Loucy (cell line): Measurements from ENCODE around the gene IL36A.

Experiments used
- H2AFZ ChIP-seq: fragments of 200-600 bp; sonication (generic); 2 replicates; pipeline ENCODE4 v1.6.0; 2016; ENCODE audit warnings: antibody characterized with exemption, mild to moderate bottlenecking, low read length, moderate library complexity
- H3F3A ChIP-seq: fragments of 200-600 bp; 2 replicates; pipeline ENCODE4 v1.6.0; 2016; ENCODE audit warnings: antibody characterized with exemption, low read depth, mild to moderate bottlenecking
- H3K27me3 ChIP-seq: fragments of 200-600 bp; sonication (generic); 2 replicates; pipeline ENCODE4 v1.6.1; 2014; ENCODE audit warnings: low read length, mild to moderate bottlenecking; ENCODE audit not compliant: insufficient read depth, poor library complexity, severe bottlenecking
- H3K36me3 ChIP-seq: fragments of 200-600 bp; sonication (generic); 2 replicates; pipeline ENCODE4 v1.6.1; 2016; ENCODE audit warnings: low read length; ENCODE audit not compliant: insufficient read depth
- H3K4me1 ChIP-seq: fragments of 200-600 bp; sonication (generic); 2 replicates; pipeline ENCODE4 v1.5.1; 2014; ENCODE audit warnings: low read length, mild to moderate bottlenecking; ENCODE audit not compliant: insufficient read depth, poor library complexity, severe bottlenecking
- H3K4me2 ChIP-seq: fragments of 200-600 bp; sonication (generic); 2 replicates; pipeline ENCODE4 v1.6.0; 2014; ENCODE audit warnings: antibody characterized with exemption, low read length, low read depth, mild to moderate bottlenecking; ENCODE audit not compliant: poor library complexity, severe bottlenecking
- H3K4me3 ChIP-seq: fragments of 200-600 bp; sonication (generic); 2 replicates; pipeline ENCODE4 v1.5.1; 2014; ENCODE audit warnings: low read length, mild to moderate bottlenecking, mixed read lengths; ENCODE audit not compliant: poor library complexity, severe bottlenecking
- H3K79me2 ChIP-seq: fragments of 200-600 bp; sonication (generic); 2 replicates; pipeline ENCODE4 v1.6.1; 2014; ENCODE audit warnings: low read length; ENCODE audit not compliant: insufficient read depth
- H3K9ac ChIP-seq: fragments of 200-600 bp; sonication (generic); 2 replicates; pipeline ENCODE4 v1.6.0; 2014; ENCODE audit warnings: mild to moderate bottlenecking, low read depth, low read length, moderate library complexity; ENCODE audit not compliant: poor library complexity, severe bottlenecking
- H3K9me2 ChIP-seq: fragments of 200-600 bp; sonication (generic); replicated peaks from 2 replicates; pipeline ENCODE4 v1.6.1; 2016; ENCODE audit warnings: low read depth, low read length, mixed read lengths
- H3K9me3 ChIP-seq: fragments of 200-600 bp; sonication (generic); 2 replicates; pipeline ENCODE4 v1.6.1; 2014; ENCODE audit warnings: mild to moderate bottlenecking, antibody characterized with exemption, low read length, low read depth; ENCODE audit not compliant: insufficient read depth
- H4K20me1 ChIP-seq: fragments of 200-600 bp; sonication (generic); 2 replicates; pipeline ENCODE4 v1.6.0; 2014; ENCODE audit warnings: antibody characterized with exemption, low read length, mild to moderate bottlenecking; ENCODE audit not compliant: insufficient read depth, poor library complexity, severe bottlenecking
- EZH2phosphoT487 ChIP-seq: fragments of 200-600 bp; IDR thresholded peaks from 2 replicates; pipeline ENCODE4 v1.6.1; 2018; ENCODE audit warnings: antibody characterized with exemption, mild to moderate bottlenecking, moderate library complexity, borderline replicate concordance
- TF ChIP-seq, protein P1 (sequence below): fragments of 200-600 bp; sonication (generic); conservative IDR thresholded peaks from 2 replicates; pipeline ENCODE4 v1.5.1; 2014; ENCODE audit warnings: mild to moderate bottlenecking, antibody characterized with exemption, low read length

Gene IL36A

DNA sequence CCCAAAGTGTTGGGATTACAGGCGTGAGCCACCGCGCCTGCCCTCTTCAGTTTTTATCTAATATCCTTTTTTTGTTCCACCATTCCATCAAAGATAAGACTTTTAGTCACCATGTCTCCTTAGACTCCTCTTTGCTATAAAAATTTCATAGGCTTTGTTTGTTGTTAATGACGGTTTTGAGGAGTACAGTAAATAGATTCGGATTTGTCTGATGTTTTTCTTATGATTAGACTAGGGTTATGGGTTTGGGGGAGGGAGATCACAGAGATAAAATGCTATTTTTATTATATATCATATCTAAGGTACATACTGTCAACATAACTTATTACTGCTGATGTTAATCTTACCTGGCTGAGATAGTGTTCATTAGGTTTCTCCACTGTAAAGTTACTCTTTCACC is 41.2 kb downstream of the IL36A start:
- Histone ChIP-seq H3F3A (no peaks in the 10 kb centered on the region), H3K36me3 (no peaks in the 10 kb centered on the region), H3K9me2 (no peaks in the 10 kb centered on the region), H3K4me3 (no peak overlapping the region), H3K4me2 (no peak overlapping the region), H4K20me1 (no peaks in the 10 kb centered on the region), H3K4me1 (no peaks in the 10 kb centered on the region), H3K79me2 (no peaks in the 10 kb centered on the region), H3K9me3 (no peaks in the 10 kb centered on the region), H3K27me3 (no peaks in the 10 kb centered on the region), H3K9ac (no peak overlapping the region), H2AFZ (no peak overlapping the region)
- TF ChIP-seq EZH2phosphoT487: no peak
- TF ChIP-seq, protein P1, sequence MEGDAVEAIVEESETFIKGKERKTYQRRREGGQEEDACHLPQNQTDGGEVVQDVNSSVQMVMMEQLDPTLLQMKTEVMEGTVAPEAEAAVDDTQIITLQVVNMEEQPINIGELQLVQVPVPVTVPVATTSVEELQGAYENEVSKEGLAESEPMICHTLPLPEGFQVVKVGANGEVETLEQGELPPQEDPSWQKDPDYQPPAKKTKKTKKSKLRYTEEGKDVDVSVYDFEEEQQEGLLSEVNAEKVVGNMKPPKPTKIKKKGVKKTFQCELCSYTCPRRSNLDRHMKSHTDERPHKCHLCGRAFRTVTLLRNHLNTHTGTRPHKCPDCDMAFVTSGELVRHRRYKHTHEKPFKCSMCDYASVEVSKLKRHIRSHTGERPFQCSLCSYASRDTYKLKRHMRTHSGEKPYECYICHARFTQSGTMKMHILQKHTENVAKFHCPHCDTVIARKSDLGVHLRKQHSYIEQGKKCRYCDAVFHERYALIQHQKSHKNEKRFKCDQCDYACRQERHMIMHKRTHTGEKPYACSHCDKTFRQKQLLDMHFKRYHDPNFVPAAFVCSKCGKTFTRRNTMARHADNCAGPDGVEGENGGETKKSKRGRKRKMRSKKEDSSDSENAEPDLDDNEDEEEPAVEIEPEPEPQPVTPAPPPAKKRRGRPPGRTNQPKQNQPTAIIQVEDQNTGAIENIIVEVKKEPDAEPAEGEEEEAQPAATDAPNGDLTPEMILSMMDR: no peak

DNA sequence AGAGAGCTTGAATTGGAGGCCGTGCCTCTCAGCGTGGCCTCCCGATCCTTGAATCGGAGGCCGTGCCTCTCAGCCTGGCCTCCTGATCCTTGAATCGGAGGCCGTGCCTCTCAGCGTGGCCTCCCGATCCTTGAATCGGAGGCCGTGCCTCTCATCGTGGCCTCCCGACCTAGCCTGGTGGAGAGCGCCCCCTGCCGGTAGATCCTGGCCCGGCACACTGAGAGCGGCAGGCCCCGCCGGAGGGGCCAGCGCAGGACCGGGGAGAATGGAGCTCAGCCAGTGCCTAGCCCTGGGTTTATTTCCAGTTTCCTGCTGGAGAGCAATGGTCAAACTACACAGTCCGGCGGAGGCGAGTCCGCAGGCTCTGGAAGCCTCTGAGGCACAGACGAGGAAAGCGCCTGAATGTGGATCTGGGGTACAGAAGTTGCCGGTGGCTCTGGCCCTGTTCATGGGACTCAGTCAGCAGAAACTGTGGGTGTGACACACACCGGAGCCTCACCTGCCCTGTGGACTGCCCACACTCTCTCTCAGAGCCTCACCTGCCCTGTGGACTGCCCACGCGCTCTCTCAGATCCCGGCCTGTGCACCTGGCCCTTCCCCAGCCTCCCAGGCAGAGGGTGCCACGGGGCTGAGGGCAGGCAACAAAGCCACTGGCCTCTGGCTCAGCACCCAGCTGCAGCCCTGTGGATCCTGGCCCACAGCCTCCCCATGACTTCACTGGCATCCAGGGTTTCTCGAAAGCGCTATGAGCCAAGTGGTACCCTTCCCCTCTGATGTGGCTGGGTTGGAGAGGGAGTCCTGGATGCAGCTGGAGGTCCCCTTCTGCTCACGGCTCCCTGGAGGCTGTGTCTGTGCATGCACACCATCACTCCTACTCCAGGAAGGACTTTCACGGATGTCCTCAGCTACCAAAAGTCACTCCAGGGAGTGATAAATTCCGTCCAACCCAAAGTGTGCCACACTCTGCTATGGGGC is 45.9 kb downstream of the IL36A start:
- Histone ChIP-seq H3K9ac (no peak overlapping the region), H3K4me1 (no peaks in the 10 kb centered on the region), H3K4me2 (no peak overlapping the region), H3K4me3 (no peak overlapping the region), H3F3A (no peaks in the 10 kb centered on the region), H2AFZ (no peak overlapping the region), H3K27me3 (no peaks in the 10 kb centered on the region), H3K9me2 (no peaks in the 10 kb centered on the region), H3K36me3 (no peaks in the 10 kb centered on the region), H3K79me2 (no peaks in the 10 kb centered on the region), H4K20me1 (no peaks in the 10 kb centered on the region), H3K9me3 (no peaks in the 10 kb centered on the region; the same call in 1 of the 2 replicates)
- TF ChIP-seq EZH2phosphoT487: no peak
- TF ChIP-seq, protein P1: no peak; the same call in 1 of the 2 replicates

DNA sequence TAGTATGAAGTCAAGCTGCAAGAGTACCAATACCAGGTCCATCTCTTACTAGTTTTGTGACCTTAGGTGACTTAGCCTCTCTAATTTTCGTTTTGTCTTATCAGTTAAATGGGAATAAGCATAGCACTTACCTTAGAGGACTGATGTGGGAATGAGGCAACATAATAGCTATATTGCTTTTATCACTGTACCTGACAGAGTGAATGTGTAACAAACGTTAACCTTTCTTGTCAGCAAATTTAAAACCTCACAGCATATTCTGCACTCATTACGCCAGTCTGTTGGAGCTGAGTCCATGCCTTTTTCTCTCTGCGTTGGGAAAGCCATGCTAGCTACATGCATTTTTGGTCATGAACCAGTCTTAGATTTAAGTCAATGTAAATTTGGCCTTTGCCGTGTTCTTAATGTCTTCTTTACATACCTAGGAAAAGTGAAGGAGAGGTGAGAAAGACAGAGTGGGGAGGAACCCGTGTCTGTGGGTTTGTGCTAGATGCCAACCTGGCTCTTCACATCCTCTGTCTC is 47.2 kb downstream of the IL36A start, which contains the start of gene IL36B:
TSS of gene IL36B (minus strand) at position 472 of the 522 bp plus-strand sequence.
- Histone ChIP-seq H3K4me2 (no peak within 1 kb of the TSS), H2AFZ (no peak within 1 kb of the TSS), H4K20me1 (no peaks in the 10 kb centered on the region), H3F3A (no peaks in the 10 kb centered on the region), H3K9me3 (no peaks in the 10 kb centered on the region; the same call in 1 of the 2 replicates), H3K9ac (no peak within 1 kb of the TSS), H3K4me3 (no peak within 1 kb of the TSS), H3K27me3 (no peaks in the 10 kb centered on the region), H3K79me2 (no peaks in the 10 kb centered on the region), H3K9me2 (no peaks in the 10 kb centered on the region), H3K4me1 (no peaks in the 10 kb centered on the region), H3K36me3 (no peaks in the 10 kb centered on the region)
- TF ChIP-seq, protein P1: no peak
- no peak for TF ChIP-seq EZH2phosphoT487
